HCT116 (cell line): ENCODE measurements around the gene OSBPL8. TPM values are rescaled to one million over a fixed set of nuclear protein-coding genes. Genes with fewer than 3 reads are reported as not detected.

Experiments
- ATAC-seq: fragments of 200-7000 bp; cut with Tn5 transposase; 2 replicates; pipeline ENCODE4 v1.9.1; 2020; ENCODE audit warnings: mild to moderate bottlenecking, moderate library complexity
- BruUV-seq: library from RNA; stranded (reverse); fragments of 400-500 nt; replicated peaks from 2 replicates; lab custom pipeline; 2021; lab: Mats Ljungman, UMichigan
- CTCF ChIA-PET: fragments of 300-600 bp; sonication (Branson Sonifier 250); formaldehyde crosslinking; loops from one replicate; lab custom pipeline; 2021; ENCODE audit warnings: antibody characterized with exemption; lab: Charles Lee
- POLR2A ChIA-PET: fragments of 300-600, 350-600 bp; sonication (Branson Sonifier 250); formaldehyde crosslinking; loops from one replicate; lab custom pipeline; 2021; ENCODE audit warnings: antibody characterized with exemption; lab: Charles Lee
- RAD21 ChIA-PET, 2 experiments: fragments of 300-600 bp; sonication (Branson Sonifier 250); formaldehyde crosslinking; loops; one replicate each; lab custom pipeline; 2023; ENCODE audit warnings: low total read pairs in 2 of 2; ENCODE audit not compliant: uncharacterized antibody in 2 of 2, unreplicated experiment in 2 of 2, low non-redundant PET in 1 of 2; lab: Charles Lee
- DNase-seq: peaks from one replicate; pipeline ENCODE4 v3.0.0-alpha.2; 2010; ENCODE audit warnings: low read depth, low spot score
- H2AFZ ChIP-seq: fragments of 200-600 bp; shearing (Covaris generic), sonication (generic); 2 replicates; pipeline ENCODE4 v1.6.1; 2017; ENCODE audit warnings: low read depth, mixed run types, mixed read lengths, antibody characterized with exemption, low read length; ENCODE audit not compliant: poor library complexity, severe bottlenecking
- H3K27ac ChIP-seq: 2 replicates; pipeline ENCODE4 v1.5.1; 2012; ENCODE audit warnings: low read depth, low read length
- H3K27me3 ChIP-seq: fragments of 200-600 bp; sonication (generic); 2 replicates; pipeline ENCODE4 v1.6.1; 2016; ENCODE audit warnings: mixed run types, low read length, mixed read lengths; ENCODE audit not compliant: insufficient read depth
- H3K36me3 ChIP-seq, 2 experiments: fragments of 200-500 bp in 1 of 2; fragments of 200-600 bp in 1 of 2; sonication (Bioruptor generic) in 1 of 2; sonication (generic) in 1 of 2; 2 replicates each; pipeline versions ENCODE4 v1.5.1 to v1.6.1; 2014 to 2016; ENCODE audit warnings: low read length in 2 of 2, inconsistent platforms in 1 of 2, mixed read lengths in 1 of 2, mixed run types in 1 of 2; ENCODE audit not compliant: insufficient read depth in 2 of 2, control insufficient read depth in 1 of 2
- H3K4me1 ChIP-seq, 2 experiments: fragments of 200-600 bp in 1 of 2; sonication (generic) in 1 of 2; 2 replicates each; pipeline versions ENCODE4 v1.5.1 to v1.6.1; 2012 to 2017; ENCODE audit warnings: low read length in 2 of 2, inconsistent platforms in 1 of 2, mild to moderate bottlenecking in 1 of 2, mixed read lengths in 1 of 2, mixed run types in 1 of 2, moderate library complexity in 1 of 2; ENCODE audit not compliant: insufficient read depth in 2 of 2, control insufficient read depth in 1 of 2
- H3K4me2 ChIP-seq: fragments of 200-600 bp; sonication (generic); 2 replicates; pipeline ENCODE4 v1.6.1; 2017; ENCODE audit warnings: mixed run types, low read length, mixed read lengths
- H3K4me3 ChIP-seq, 2 experiments: fragments of 200-600 bp in 1 of 2; sonication (generic) in 1 of 2; replicated peaks in 1 of 2; 2 replicates each; pipeline ENCODE4 v1.5.1; 2011 to 2016; ENCODE audit warnings: low read length in 2 of 2, control low read depth in 1 of 2, low read depth in 1 of 2, mild to moderate bottlenecking in 1 of 2, mixed read lengths in 1 of 2, mixed run types in 1 of 2
- H3K79me2 ChIP-seq: fragments of 200-600 bp; sonication (generic); 2 replicates; pipeline ENCODE4 v1.6.1; 2017; ENCODE audit warnings: mild to moderate bottlenecking, mixed run types, low read length, moderate library complexity, mixed read lengths; ENCODE audit not compliant: insufficient read depth
- H3K9ac ChIP-seq: fragments of 200-600 bp; sonication (generic); 2 replicates; pipeline ENCODE4 v1.6.1; 2016; ENCODE audit warnings: low read length, mixed read lengths
- H3K9me2 ChIP-seq: fragments of 200-600 bp; sonication (generic), shearing (Covaris generic); 2 replicates; pipeline ENCODE4 v1.6.1; 2017; ENCODE audit warnings: mixed run types, mild to moderate bottlenecking, moderate library complexity; ENCODE audit not compliant: insufficient read depth
- H3K9me3 ChIP-seq, 2 experiments: fragments of 200-500 bp in 1 of 2; fragments of 200-600 bp in 1 of 2; sonication (Bioruptor generic) in 1 of 2; sonication (generic) in 1 of 2; 2 replicates each; pipeline ENCODE4 v1.6.1; 2014 to 2017; ENCODE audit warnings: low read length in 2 of 2, mixed read lengths in 2 of 2, inconsistent platforms in 1 of 2, low read depth in 1 of 2, mild to moderate bottlenecking in 1 of 2, mixed run types in 1 of 2, moderate library complexity in 1 of 2; ENCODE audit not compliant: control insufficient read depth in 1 of 2, insufficient read depth in 1 of 2
- H4K20me1 ChIP-seq: fragments of 200-600 bp; sonication (generic), shearing (Covaris generic); 2 replicates; pipeline ENCODE4 v1.6.1; 2017; ENCODE audit warnings: mixed run types, mild to moderate bottlenecking, moderate library complexity; ENCODE audit not compliant: insufficient read depth
- ELF1 ChIP-seq: IDR thresholded peaks from 2 replicates; pipeline ENCODE4 v1.6.1; 2012; ENCODE audit warnings: low read depth, borderline replicate concordance
- EZH2 ChIP-seq: fragments of 200-600 bp; sonication (generic); IDR thresholded peaks from 2 replicates; pipeline ENCODE4 v1.6.1; 2017; ENCODE audit warnings: antibody characterized with exemption, mixed run types
- MAX ChIP-seq: IDR thresholded peaks from 2 replicates; pipeline ENCODE4 v1.6.1; 2012
- POLR2AphosphoS5 ChIP-seq: IDR thresholded peaks from 2 replicates; pipeline ENCODE4 v1.6.1; 2011; ENCODE audit warnings: mild to moderate bottlenecking, low read depth, low read length, moderate library complexity
- intact Hi-C: fragments of 100-400 bp; cut with micrococcal nuclease; formaldehyde crosslinking; loops from 2 replicates; pipeline ENCODE4 v1.10.0; 2022
- total RNA-seq: library from RNA; stranded (reverse); gene quantifications from one replicate; pipeline ENCODE4 v1.2.1, GENCODE V29; 2021; ENCODE audit not compliant: unreplicated experiment
- TF ChIP-seq, protein P1 (sequence below): IDR thresholded peaks from 2 replicates; pipeline ENCODE4 v1.6.1; 2011; ENCODE audit warnings: mild to moderate bottlenecking, low read length, moderate library complexity; ENCODE audit not compliant: insufficient replicate concordance; ENCODE audit errors: extremely low read depth

The OSBPL8 gene
- total RNA-seq, 1 experiment from 2014 or later, result 115 TPM

DNA sequence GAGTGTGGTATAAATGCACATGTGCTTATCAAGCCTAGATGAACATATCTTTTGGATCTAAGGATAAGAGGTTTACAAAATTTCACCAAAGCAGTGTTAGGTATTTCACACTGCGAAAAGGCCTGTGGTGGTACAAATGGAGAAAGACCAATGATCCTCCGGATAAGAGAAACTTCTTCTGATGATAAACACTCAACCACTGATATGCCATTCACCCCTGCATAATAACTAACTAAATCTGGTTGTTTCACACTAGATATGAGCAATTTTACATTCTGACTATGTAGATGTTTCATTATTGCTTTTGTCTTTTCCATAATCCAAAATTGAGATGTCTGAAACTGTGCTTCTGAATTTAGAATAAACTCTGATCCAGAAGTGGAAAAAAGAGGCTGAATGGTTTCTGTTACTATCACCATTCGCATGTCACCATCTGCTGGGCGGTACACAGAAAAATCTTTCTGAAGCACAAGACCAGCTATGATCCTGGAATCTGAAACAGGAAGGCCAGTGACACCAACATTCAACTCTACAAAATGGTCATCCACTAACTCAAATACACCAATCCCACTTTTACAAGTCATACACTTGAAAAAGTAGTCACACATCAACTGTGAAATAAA lies 212.7 kb downstream of the OSBPL8 start (continued):
- TF ChIP-seq POLR2AphosphoS5 (no peak; the same call in 1 of the 2 replicates), ELF1 (no peak), EZH2 (no peak), MAX (no peak)

- peaks cover 48% of the 10 kb centered on the region for H3K79me2 ChIP-seq
- H4K20me1 ChIP-seq, result no peaks in the 10 kb centered on the region
- peak overlapping the region; percentile 86 for H3K27ac ChIP-seq
- ChIA-PET RAD21 (no interaction called here), POLR2A (interaction anchor here (0.8 to 1.2 kb wide), 4 partner anchors 109 to 718 kb away, joined by 3 to 4 read pairs (median 4); no protein-coding TSS in a partner anchor), CTCF (interaction anchor here (1.1 kb wide), 1 partner anchor 820 kb away, joined by 3 read pairs; no protein-coding TSS in a partner anchor)
- DNase-seq, result no peak
- BruUV-seq, result no TSS peak
- no peaks in the 10 kb centered on the region for H3K9me2 ChIP-seq
- H3K4me2 ChIP-seq, result peak overlapping the region; percentile 82; the same call in 1 of the 2 replicates
- no peak overlapping the region for H3K9ac ChIP-seq
- H3K4me3 ChIP-seq, result no peak overlapping the region
- no peaks in the 10 kb centered on the region for H3K9me3 ChIP-seq
- H3K36me3 ChIP-seq, result no peaks in the 10 kb centered on the region
- peaks cover 30 to 61% of the 10 kb centered on the region in 2 experiments; a peak in 3 of 4 replicates for H3K4me1 ChIP-seq
- ATAC-seq, result no peak
- TF ChIP-seq, protein P1, sequence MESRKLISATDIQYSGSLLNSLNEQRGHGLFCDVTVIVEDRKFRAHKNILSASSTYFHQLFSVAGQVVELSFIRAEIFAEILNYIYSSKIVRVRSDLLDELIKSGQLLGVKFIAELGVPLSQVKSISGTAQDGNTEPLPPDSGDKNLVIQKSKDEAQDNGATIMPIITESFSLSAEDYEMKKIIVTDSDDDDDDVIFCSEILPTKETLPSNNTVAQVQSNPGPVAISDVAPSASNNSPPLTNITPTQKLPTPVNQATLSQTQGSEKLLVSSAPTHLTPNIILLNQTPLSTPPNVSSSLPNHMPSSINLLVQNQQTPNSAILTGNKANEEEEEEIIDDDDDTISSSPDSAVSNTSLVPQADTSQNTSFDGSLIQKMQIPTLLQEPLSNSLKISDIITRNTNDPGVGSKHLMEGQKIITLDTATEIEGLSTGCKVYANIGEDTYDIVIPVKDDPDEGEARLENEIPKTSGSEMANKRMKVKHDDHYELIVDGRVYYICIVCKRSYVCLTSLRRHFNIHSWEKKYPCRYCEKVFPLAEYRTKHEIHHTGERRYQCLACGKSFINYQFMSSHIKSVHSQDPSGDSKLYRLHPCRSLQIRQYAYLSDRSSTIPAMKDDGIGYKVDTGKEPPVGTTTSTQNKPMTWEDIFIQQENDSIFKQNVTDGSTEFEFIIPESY, result no peak
- no peak for TF ChIP-seq MAX
- H3K27me3 ChIP-seq, result no peaks in the 10 kb centered on the region
- no peak overlapping the region for H2AFZ ChIP-seq
- intact Hi-C loops, result loop anchor here (5.0 to 10.0 kb wide), 9 partner anchors 291 to 1014 kb away; partner anchors contain the start of genes CAPS2, GLIPR1L1, GLIPR1L2 and KRR1
Observed at GRCh38 chr12:76346236-76346635, 213.3 kb downstream of the OSBPL8 start.
